Panc1 (cell line): Measurements from ENCODE around the gene SLC5A11. TPM values are rescaled to one million over a fixed set of nuclear protein-coding genes. Genes with fewer than 3 reads are reported as not detected.
A peak's percentile ranks its signal among the peaks of the same experiment; 100 is the strongest.

ENCODE experiments used
- ATAC-seq: fragments of 200-7000 bp; cut with Tn5 transposase; 2 replicates; pipeline ENCODE4 v1.9.1; 2020; ENCODE audit warnings: mild to moderate bottlenecking, moderate library complexity
- BruUV-seq: library from RNA; stranded (reverse); fragments of 400-500 nt; replicated peaks from 2 replicates; lab custom pipeline; 2021; lab: Mats Ljungman, UMichigan
- CTCF ChIA-PET: fragments of 300-600 bp; sonication (Branson Sonifier 250); formaldehyde crosslinking; loops from one replicate; lab custom pipeline; 2022; ENCODE audit warnings: antibody characterized with exemption; lab: Charles Lee
- POLR2A ChIA-PET: fragments of 300-600 bp; sonication (Branson Sonifier 250); formaldehyde crosslinking; loops from one replicate; lab custom pipeline; 2022; ENCODE audit warnings: antibody characterized with exemption; lab: Charles Lee
- DNase-seq: peaks from one replicate; pipeline ENCODE4 v3.0.0-alpha.2; 2010; ENCODE audit warnings: low read depth, low spot score
- H3K27ac ChIP-seq: 2 replicates; pipeline ENCODE4 v1.5.1; 2011; ENCODE audit warnings: mild to moderate bottlenecking, low read length, inconsistent platforms
- H3K27me3 ChIP-seq: fragments of 200-500 bp; sonication (Bioruptor generic); 2 replicates; pipeline ENCODE4 v1.6.0; 2014; ENCODE audit warnings: low read length, inconsistent platforms; ENCODE audit not compliant: control insufficient read depth, insufficient read depth
- H3K36me3 ChIP-seq: fragments of 200-500 bp; sonication (Bioruptor generic); 2 replicates; pipeline ENCODE4 v1.5.1; 2014; ENCODE audit warnings: inconsistent platforms, mild to moderate bottlenecking, low read length, moderate library complexity; ENCODE audit not compliant: control insufficient read depth, insufficient read depth
- H3K4me1 ChIP-seq: 2 replicates; pipeline ENCODE4 v1.5.1; 2011; ENCODE audit warnings: inconsistent platforms, mild to moderate bottlenecking, low read length, moderate library complexity; ENCODE audit not compliant: control insufficient read depth, insufficient read depth
- H3K4me3 ChIP-seq, 2 experiments: 2 replicates each; pipeline ENCODE4 v1.5.1; 2011 to 2012; ENCODE audit warnings: low read depth in 2 of 2, low read length in 2 of 2, mild to moderate bottlenecking in 2 of 2, inconsistent platforms in 1 of 2, moderate library complexity in 1 of 2
- H3K9me3 ChIP-seq: fragments of 200-500 bp; sonication (Bioruptor generic); 2 replicates; pipeline ENCODE4 v1.5.1; 2014; ENCODE audit warnings: low read depth, mild to moderate bottlenecking, inconsistent platforms, low read length, moderate library complexity; ENCODE audit not compliant: control insufficient read depth, insufficient read depth
- CTCF ChIP-seq: fragments of 450-650 bp; IDR thresholded peaks from 2 replicates; pipeline ENCODE4 v1.5.1; 2017; ENCODE audit warnings: mild to moderate bottlenecking
- POLR2AphosphoS5 ChIP-seq: IDR thresholded peaks from 2 replicates; pipeline ENCODE4 v1.6.1; 2012; ENCODE audit warnings: mild to moderate bottlenecking, low read depth, low read length, moderate library complexity
- SIN3A ChIP-seq: IDR thresholded peaks from 2 replicates; pipeline ENCODE4 v1.6.1; 2012; ENCODE audit warnings: low read depth, mild to moderate bottlenecking, low read length, moderate library complexity, borderline replicate concordance; ENCODE audit not compliant: insufficient read depth
- TCF7L2 ChIP-seq: IDR thresholded peaks from 2 replicates; pipeline ENCODE4 v1.6.1; 2011; ENCODE audit warnings: mild to moderate bottlenecking, low read depth, low read length, inconsistent platforms
- in situ Hi-C: cut with HindIII; loops from 2 replicates; pipeline ENCODE4 v1.10.0; 2016; ENCODE audit warnings: low sequenced_read_pairs, low pct_unique_long_range_greater_than_20kb
- intact Hi-C: fragments of 100-400 bp; cut with micrococcal nuclease; formaldehyde crosslinking; loops from one replicate; pipeline ENCODE4 v1.10.0; 2022; ENCODE audit not compliant: unreplicated experiment
- total RNA-seq: library from RNA; stranded (reverse); gene quantifications from one replicate; pipeline ENCODE4 v1.2.1, GENCODE V29; 2021; ENCODE audit not compliant: unreplicated experiment
- TF ChIP-seq, protein P1 (sequence below), 2 experiments: IDR thresholded peaks; 2 replicates each; pipeline ENCODE4 v1.6.1; 2011 to 2012; ENCODE audit warnings: low read depth in 2 of 2, control low read depth in 1 of 2, low read length in 1 of 2, mild to moderate bottlenecking in 1 of 2, moderate library complexity in 1 of 2; ENCODE audit not compliant: insufficient read depth in 1 of 2

SLC5A11 gene
- total RNA-seq, 1 experiment from 2014 or later = 0.13 TPM

GRCh38 chr16:24863582-24864437, 18.0 kb downstream of the SLC5A11 start:
- H3K4me1 ChIP-seq = no peaks in the 10 kb centered on the region
- H3K27me3 ChIP-seq = no peaks in the 10 kb centered on the region
- no peak for ATAC-seq
- no peak overlapping the region for H3K27ac ChIP-seq
- POLR2A ChIA-PET = no interaction called here
- no peak for DNase-seq
- in situ Hi-C loops = no loop called here
- H3K9me3 ChIP-seq = peaks cover 9% of the 10 kb centered on the region; the same call in 1 of the 2 replicates
- H3K36me3 ChIP-seq = no peaks in the 10 kb centered on the region
- no peak overlapping the region for H3K4me3 ChIP-seq
- TF ChIP-seq POLR2AphosphoS5 (no peak), CTCF (no peak), TCF7L2 (no peak), SIN3A (no peak)
- TF ChIP-seq, protein P1, sequence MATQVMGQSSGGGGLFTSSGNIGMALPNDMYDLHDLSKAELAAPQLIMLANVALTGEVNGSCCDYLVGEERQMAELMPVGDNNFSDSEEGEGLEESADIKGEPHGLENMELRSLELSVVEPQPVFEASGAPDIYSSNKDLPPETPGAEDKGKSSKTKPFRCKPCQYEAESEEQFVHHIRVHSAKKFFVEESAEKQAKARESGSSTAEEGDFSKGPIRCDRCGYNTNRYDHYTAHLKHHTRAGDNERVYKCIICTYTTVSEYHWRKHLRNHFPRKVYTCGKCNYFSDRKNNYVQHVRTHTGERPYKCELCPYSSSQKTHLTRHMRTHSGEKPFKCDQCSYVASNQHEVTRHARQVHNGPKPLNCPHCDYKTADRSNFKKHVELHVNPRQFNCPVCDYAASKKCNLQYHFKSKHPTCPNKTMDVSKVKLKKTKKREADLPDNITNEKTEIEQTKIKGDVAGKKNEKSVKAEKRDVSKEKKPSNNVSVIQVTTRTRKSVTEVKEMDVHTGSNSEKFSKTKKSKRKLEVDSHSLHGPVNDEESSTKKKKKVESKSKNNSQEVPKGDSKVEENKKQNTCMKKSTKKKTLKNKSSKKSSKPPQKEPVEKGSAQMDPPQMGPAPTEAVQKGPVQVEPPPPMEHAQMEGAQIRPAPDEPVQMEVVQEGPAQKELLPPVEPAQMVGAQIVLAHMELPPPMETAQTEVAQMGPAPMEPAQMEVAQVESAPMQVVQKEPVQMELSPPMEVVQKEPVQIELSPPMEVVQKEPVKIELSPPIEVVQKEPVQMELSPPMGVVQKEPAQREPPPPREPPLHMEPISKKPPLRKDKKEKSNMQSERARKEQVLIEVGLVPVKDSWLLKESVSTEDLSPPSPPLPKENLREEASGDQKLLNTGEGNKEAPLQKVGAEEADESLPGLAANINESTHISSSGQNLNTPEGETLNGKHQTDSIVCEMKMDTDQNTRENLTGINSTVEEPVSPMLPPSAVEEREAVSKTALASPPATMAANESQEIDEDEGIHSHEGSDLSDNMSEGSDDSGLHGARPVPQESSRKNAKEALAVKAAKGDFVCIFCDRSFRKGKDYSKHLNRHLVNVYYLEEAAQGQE (IDR thresholded peaks at IDR 0.05; ENCODE audit: insufficient read depth in 1 of 2, low read depth in 2 of 2, low read length in 1 of 2) = no peak
- intact Hi-C loops = no loop called here
- CTCF ChIA-PET = interaction anchor here (1.1 kb wide), 1 partner anchor 10 kb away, joined by 6 read pairs; no protein-coding TSS in a partner anchor
- no TSS peak for BruUV-seq

GRCh38 chr16:24869033-24869432, 23.3 kb downstream of the SLC5A11 start:
- ChIA-PET POLR2A (interaction anchor here (0.7 kb wide), 1 partner anchor 30 kb away, joined by 4 read pairs; no protein-coding TSS in a partner anchor), CTCF (no interaction called here)
- H3K27ac ChIP-seq = no peak overlapping the region
- no peak overlapping the region for H3K4me3 ChIP-seq
- intact Hi-C loops (no loop called here), in situ Hi-C loops (no loop called here)
- ATAC-seq (peak; percentile 53), DNase-seq (no peak)
- peaks cover 4% of the 10 kb centered on the region; the same call in 1 of the 2 replicates for H3K9me3 ChIP-seq
- H3K27me3 ChIP-seq = no peaks in the 10 kb centered on the region
- no peaks in the 10 kb centered on the region for H3K36me3 ChIP-seq
- BruUV-seq = no TSS peak
- no peaks in the 10 kb centered on the region for H3K4me1 ChIP-seq
- TF ChIP-seq, protein P1 (IDR thresholded peaks at IDR 0.05; ENCODE audit: insufficient read depth in 1 of 2, low read depth in 2 of 2, low read length in 1 of 2) = no peak
- no peak for TF ChIP-seq SIN3A
- TF ChIP-seq CTCF = no peak
- TF ChIP-seq POLR2AphosphoS5 = no peak
- TF ChIP-seq TCF7L2 = no peak
